OCI-LY3 (cell line): Measurements from ENCODE around the gene NEDD4L.
"Not testable (repeated sequence)": the region's sequence is repeated elsewhere in the genome, so short reads cannot be mapped to it uniquely, and the experiment has no call there.

Experiments used
- H2AFZ ChIP-seq: fragments of 200-600, 300-600 bp; shearing (Covaris generic); 2 replicates; pipeline ENCODE4 v1.6.0; 2014; ENCODE audit warnings: antibody characterized with exemption, low read depth, low read length
- H3K27ac ChIP-seq: fragments of 200-600, 300-600 bp; sonication (generic); 2 replicates; pipeline ENCODE4 v1.5.1; 2014; ENCODE audit warnings: mild to moderate bottlenecking, low read length, moderate library complexity, mixed read lengths
- H3K27me3 ChIP-seq: fragments of 200-600, 300-600 bp; sonication (generic); 2 replicates; pipeline ENCODE4 v1.6.1; 2014; ENCODE audit warnings: low read depth, low read length, mixed read lengths
- H3K36me3 ChIP-seq: fragments of 200-600, 300-600 bp; sonication (generic); replicated peaks from 2 replicates; pipeline ENCODE3; 2014; ENCODE audit warnings: low read depth, low read length, mixed read lengths
- H3K4me1 ChIP-seq: fragments of 300-600, 200-600 bp; sonication (generic); 2 replicates; pipeline ENCODE4 v1.6.1; 2014; ENCODE audit warnings: low read length, mixed read lengths
- H3K4me2 ChIP-seq: fragments of 200-600, 300-600 bp; sonication (generic); 2 replicates; pipeline ENCODE4 v1.6.1; 2014; ENCODE audit warnings: low read length, mixed read lengths
- H3K4me3 ChIP-seq: fragments of 300-600, 200-600 bp; sonication (generic); 2 replicates; pipeline ENCODE4 v1.5.1; 2014; ENCODE audit warnings: antibody characterized with exemption, mild to moderate bottlenecking, low read length, moderate library complexity
- H3K79me2 ChIP-seq: fragments of 300-600, 200-600 bp; shearing (Covaris generic); 2 replicates; pipeline ENCODE4 v1.6.1; 2014; ENCODE audit warnings: mild to moderate bottlenecking, low read length, mixed read lengths
- H3K9ac ChIP-seq: fragments of 300-600, 200-600 bp; shearing (Covaris generic); 2 replicates; pipeline ENCODE4 v1.6.0; 2014; ENCODE audit warnings: mild to moderate bottlenecking, low read length, moderate library complexity
- H3K9me3 ChIP-seq: fragments of 200-600, 300-600 bp; shearing (Covaris generic); 2 replicates; pipeline ENCODE4 v1.6.1; 2014; ENCODE audit warnings: low read length, mixed read lengths; ENCODE audit not compliant: insufficient read depth
- H4K20me1 ChIP-seq: fragments of 200-600, 300-600 bp; sonication (generic); 2 replicates; pipeline ENCODE4 v1.6.1; 2016; ENCODE audit warnings: low read length, mixed read lengths; ENCODE audit not compliant: insufficient read depth
- CTCF ChIP-seq: fragments of 200-600, 300-600 bp; sonication (generic); IDR thresholded peaks from 2 replicates; pipeline ENCODE4 v1.5.1; 2014; ENCODE audit warnings: antibody characterized with exemption, low read length, low read depth
- EZH2phosphoT487 ChIP-seq: fragments of 200-600 bp; shearing (Covaris generic); IDR thresholded peaks from 2 replicates; pipeline ENCODE4 v1.6.1; 2018; ENCODE audit warnings: antibody characterized with exemption, mixed run types, low read depth

NEDD4L gene

GRCh38 chr18:58427321-58427720 is 383.3 kb downstream of the NEDD4L start:
- Histone ChIP-seq H3K36me3 (no peaks in the 10 kb centered on the region), H3K4me3 (no peak overlapping the region), H3K4me2 (no peak overlapping the region), H3K9me3 (no peaks in the 10 kb centered on the region), H2AFZ (no peak overlapping the region), H3K79me2 (no peaks in the 10 kb centered on the region), H3K9ac (no peak overlapping the region), H3K4me1 (0 out of 2 replicates have a peak, but pooled peaks cover 3% of the 10 kb centered on the region), H3K27me3 (peaks cover under 1% of the 10 kb centered on the region; the same call in 1 of the 2 replicates), H4K20me1 (no peaks in the 10 kb centered on the region), H3K27ac (no peak overlapping the region)
- TF ChIP-seq EZH2phosphoT487 (no peak), CTCF (no peak)

GRCh38 chr18:58429442-58429841 is 385.4 kb downstream of the NEDD4L start:
- H3K4me2 ChIP-seq: no peak overlapping the region
- H4K20me1 ChIP-seq: no peaks in the 10 kb centered on the region
- H3K9me3 ChIP-seq: no peaks in the 10 kb centered on the region
- no peaks in the 10 kb centered on the region for H3K27me3 ChIP-seq
- 0 out of 2 replicates have a peak, but pooled peaks cover 3% of the 10 kb centered on the region for H3K4me1 ChIP-seq
- H3K4me3 ChIP-seq: no peak overlapping the region
- H3K27ac ChIP-seq: no peak overlapping the region
- TF ChIP-seq EZH2phosphoT487: no peak
- TF ChIP-seq CTCF: no peak
- no peak overlapping the region for H2AFZ ChIP-seq
- no peaks in the 10 kb centered on the region for H3K36me3 ChIP-seq
- no peaks in the 10 kb centered on the region for H3K79me2 ChIP-seq
- no peak overlapping the region for H3K9ac ChIP-seq

GRCh38 chr18:58431215-58431614 is 387.2 kb downstream of the NEDD4L start:
- Histone ChIP-seq H3K79me2 (no peaks in the 10 kb centered on the region), H3K4me3 (no peak overlapping the region), H3K27ac (no peak overlapping the region), H3K36me3 (no peaks in the 10 kb centered on the region), H3K4me2 (no peak overlapping the region), H3K9ac (no peak overlapping the region), H3K4me1 (0 out of 2 replicates have a peak, but pooled peaks cover 3% of the 10 kb centered on the region), H3K9me3 (no peaks in the 10 kb centered on the region), H4K20me1 (no peaks in the 10 kb centered on the region), H3K27me3 (0 out of 2 replicates have a peak, but pooled peaks cover 3% of the 10 kb centered on the region), H2AFZ (no peak overlapping the region)
- no peak for TF ChIP-seq CTCF
- TF ChIP-seq EZH2phosphoT487: no peak

- Histone ChIP-seq H2AFZ (no peak overlapping the region), H3K27ac (no peak overlapping the region), H3K4me2 (no peak overlapping the region), H3K36me3 (no peaks in the 10 kb centered on the region), H3K4me3 (no peak overlapping the region), H3K4me1 (no peaks in the 10 kb centered on the region), H3K9ac (no peak overlapping the region), H3K9me3 (no peaks in the 10 kb centered on the region), H3K79me2 (no peaks in the 10 kb centered on the region), H3K27me3 (0 out of 2 replicates have a peak, but pooled peaks cover 3% of the 10 kb centered on the region), H4K20me1 (no peaks in the 10 kb centered on the region)
- TF ChIP-seq EZH2phosphoT487 (no peak), CTCF (no peak)
Measured at GRCh38 chr18:58432050-58432727, 388.2 kb downstream of the NEDD4L start.

- not testable (repeated sequence) for H3K79me2 ChIP-seq, H3K27ac ChIP-seq, H4K20me1 ChIP-seq, H3K4me2 ChIP-seq, H3K9me3 ChIP-seq, H3K9ac ChIP-seq, H3K4me3 ChIP-seq, H3K4me1 ChIP-seq, H3K36me3 ChIP-seq, H2AFZ ChIP-seq, H3K27me3 ChIP-seq
Measured at GRCh38 chr18:58435221-58436005, 391.4 kb downstream of the NEDD4L start.
